Osteocyte (in vitro differentiated cells): ENCODE results near the gene AIM2. TPM values are rescaled to one million over a fixed set of nuclear protein-coding genes. Genes with fewer than 3 reads are reported as not detected.

Experiments used
- DNase-seq: peaks from one replicate; pipeline ENCODE4 v3.0.0; 2021; ENCODE audit warnings: mixed read lengths; ENCODE audit not compliant: unreplicated experiment; ENCODE audit errors: extremely low spot score
- H3K27ac Mint-ChIP-seq: one replicate; pipeline ENCODE4 v1.8.0; 2021; ENCODE audit warnings: mild to moderate bottlenecking, mixed read lengths; ENCODE audit not compliant: unreplicated experiment
- H3K27me3 Mint-ChIP-seq: one replicate; pipeline ENCODE4 v1.8.0; 2021; ENCODE audit warnings: mixed read lengths; ENCODE audit not compliant: unreplicated experiment
- H3K36me3 Mint-ChIP-seq: one replicate; pipeline ENCODE4 v1.8.0; 2021; ENCODE audit warnings: mixed read lengths; ENCODE audit not compliant: unreplicated experiment
- H3K4me1 Mint-ChIP-seq: one replicate; pipeline ENCODE4 v1.8.0; 2021; ENCODE audit warnings: mixed read lengths; ENCODE audit not compliant: unreplicated experiment
- H3K4me3 Mint-ChIP-seq: one replicate; pipeline ENCODE4 v1.8.0; 2021; ENCODE audit warnings: mild to moderate bottlenecking, moderate library complexity, mixed read lengths; ENCODE audit not compliant: unreplicated experiment
- H3K9me3 Mint-ChIP-seq: one replicate; pipeline ENCODE4 v1.8.0; 2021; ENCODE audit warnings: mixed read lengths; ENCODE audit not compliant: unreplicated experiment
- CTCF ChIP-seq: fragments of 200-600 bp; sonication (generic); IDR thresholded peaks from 2 replicates; pipeline ENCODE4 v1.5.0; 2021; ENCODE audit warnings: antibody characterized with exemption, mild to moderate bottlenecking, moderate library complexity
- total RNA-seq: library from RNA; stranded (reverse); gene quantifications from 2 replicates; pipeline ENCODE4 v1.2.1, GENCODE V29; 2021

Gene AIM2
- total RNA-seq, 1 donor from 2014 or later, result not detected

- no peaks in the 10 kb centered on the region for H3K9me3 Mint-ChIP-seq
- TF ChIP-seq CTCF, result no peak
- H3K4me1 Mint-ChIP-seq, result no peaks in the 10 kb centered on the region
- no peaks in the 10 kb centered on the region for H3K36me3 Mint-ChIP-seq
- no peak overlapping the region for H3K4me3 Mint-ChIP-seq
- H3K27ac Mint-ChIP-seq, result no peak overlapping the region
- H3K27me3 Mint-ChIP-seq, result peaks cover 23% of the 10 kb centered on the region
- no peak for DNase-seq
Observed at GRCh38 chr1:159067699-159068621, 8.6 kb downstream of the AIM2 start.

GRCh38 chr1:159066108-159066507, 10.5 kb downstream of the AIM2 start:
- H3K27me3 Mint-ChIP-seq, result peaks cover 31% of the 10 kb centered on the region
- no peak for TF ChIP-seq CTCF
- no peak overlapping the region for H3K4me3 Mint-ChIP-seq
- H3K9me3 Mint-ChIP-seq, result no peaks in the 10 kb centered on the region
- H3K27ac Mint-ChIP-seq, result no peak overlapping the region
- H3K4me1 Mint-ChIP-seq, result no peaks in the 10 kb centered on the region
- no peak for DNase-seq
- no peaks in the 10 kb centered on the region for H3K36me3 Mint-ChIP-seq

GRCh38 chr1:159065106-159065505, 11.5 kb downstream of the AIM2 start:
- Mint-ChIP-seq H3K4me3 (no peak overlapping the region), H3K27ac (no peak overlapping the region), H3K27me3 (peaks cover 31% of the 10 kb centered on the region), H3K9me3 (no peaks in the 10 kb centered on the region), H3K36me3 (no peaks in the 10 kb centered on the region), H3K4me1 (no peaks in the 10 kb centered on the region)
- no peak for TF ChIP-seq CTCF
- DNase-seq, result no peak

- Mint-ChIP-seq H3K27me3 (peaks cover 22% of the 10 kb centered on the region), H3K4me3 (no peak overlapping the region), H3K4me1 (peaks cover 9% of the 10 kb centered on the region), H3K27ac (no peak overlapping the region), H3K9me3 (no peaks in the 10 kb centered on the region), H3K36me3 (peaks cover 16% of the 10 kb centered on the region)
- no peak for DNase-seq
- TF ChIP-seq CTCF, result no peak
Observed at GRCh38 chr1:159058751-159059150, 17.8 kb downstream of the AIM2 start.

GRCh38 chr1:159056069-159056698, 20.4 kb downstream of the AIM2 start:
- Mint-ChIP-seq H3K27me3 (peaks cover 1% of the 10 kb centered on the region), H3K36me3 (peaks cover 40% of the 10 kb centered on the region), H3K4me1 (peaks cover 13% of the 10 kb centered on the region), H3K4me3 (no peak overlapping the region), H3K27ac (no peak overlapping the region), H3K9me3 (no peaks in the 10 kb centered on the region)
- TF ChIP-seq CTCF, result no peak
- no peak for DNase-seq
